Kidney epithelial cell (primary cell): ENCODE measurements around the gene SLC6A12. TPM values are rescaled to one million over a fixed set of nuclear protein-coding genes. Genes with fewer than 3 reads are reported as not detected.
"Not testable (repeated sequence)": the region's sequence is repeated elsewhere in the genome, so short reads cannot be mapped to it uniquely, and the experiment has no call there.

Source experiments
- DNase-seq: peaks from one replicate; pipeline ENCODE4 v3.0.0-alpha.2; 2010; ENCODE audit warnings: low read depth
- H3K27me3 ChIP-seq: 2 replicates; pipeline ENCODE4 v1.6.0; 2011; ENCODE audit warnings: low read length; ENCODE audit not compliant: control insufficient read depth, insufficient read depth
- H3K36me3 ChIP-seq: 2 replicates; pipeline ENCODE4 v1.5.1; 2011; ENCODE audit warnings: low read length; ENCODE audit not compliant: control insufficient read depth, insufficient read depth
- H3K4me3 ChIP-seq: 2 replicates; pipeline ENCODE4 v1.5.1; 2011; ENCODE audit warnings: low read depth, mild to moderate bottlenecking, control low read depth, low read length
- CTCF ChIP-seq: IDR thresholded peaks from 2 replicates; pipeline ENCODE4 v1.5.1; 2011; ENCODE audit warnings: mild to moderate bottlenecking, moderate library complexity, low read length, control low read depth, inconsistent platforms; ENCODE audit not compliant: insufficient read depth, poor library complexity, severe bottlenecking
- total RNA-seq: library from RNA; depleted of rRNA; stranded (reverse); fragments of >200 nt; gene quantifications from 2 replicates; pipeline ENCODE4 v1.2.3, GENCODE V29; 2015

SLC6A12 gene
- total RNA-seq, 1 donor from 2014 or later = not detected

- Histone ChIP-seq H3K4me3 (no peak overlapping the region), H3K27me3 (peaks cover 27% of the 10 kb centered on the region), H3K36me3 (no peaks in the 10 kb centered on the region)
- TF ChIP-seq CTCF = no peak
- no peak for DNase-seq
These were observed 4.3 kb upstream of the SLC6A12 start for GRCh38 chr12:218221-218620.

DNA sequence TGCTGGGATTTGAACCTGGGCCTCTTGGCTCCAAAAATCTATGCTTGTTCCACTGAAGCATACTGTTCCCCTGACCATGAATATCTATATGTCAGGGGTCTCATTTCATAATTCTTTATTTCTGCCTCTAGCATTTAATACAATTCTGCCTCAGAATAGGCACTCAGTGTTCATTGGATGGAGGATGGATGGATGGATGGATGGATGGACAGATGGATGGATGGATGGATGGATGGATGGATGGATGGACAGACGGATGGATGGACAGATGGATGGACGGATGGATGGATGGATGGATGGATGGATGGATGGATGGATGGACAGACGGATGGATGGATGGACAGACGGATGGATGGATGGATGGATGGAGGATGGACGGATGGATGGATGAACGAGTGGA, 3.1 kb upstream of the SLC6A12 start:
- peaks cover 25% of the 10 kb centered on the region for H3K27me3 ChIP-seq
- H3K36me3 ChIP-seq, H3K4me3 ChIP-seq: not testable (repeated sequence)

DNA sequence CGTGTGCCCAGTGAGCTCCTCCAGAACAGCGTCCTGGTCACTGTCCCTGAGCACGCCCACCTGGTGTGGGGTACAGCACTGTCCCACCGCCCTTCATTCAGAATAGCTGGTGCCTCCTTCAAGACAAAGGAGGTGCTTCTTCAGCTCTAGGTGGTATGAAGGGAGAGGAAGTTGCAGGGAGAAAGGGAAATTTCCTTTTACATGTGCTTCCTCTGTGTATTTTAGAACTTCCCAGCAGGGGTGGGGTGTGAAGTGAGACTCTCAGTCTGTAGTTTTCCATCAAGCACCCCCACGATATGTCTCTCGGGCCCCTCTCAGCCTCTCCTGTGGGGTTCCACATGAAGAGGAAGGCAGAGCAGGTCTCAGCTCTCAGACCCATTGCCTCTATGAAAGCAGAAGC, 1.2 kb upstream of the SLC6A12 start:
- Histone ChIP-seq H3K36me3 (no peaks in the 10 kb centered on the region), H3K4me3 (no peak overlapping the region), H3K27me3 (peaks cover 21% of the 10 kb centered on the region)
- DNase-seq = no peak
- no peak for TF ChIP-seq CTCF

More for the DNA sequence above, 3.1 kb upstream of the SLC6A12 start:
- DNase-seq = not testable (repeated sequence)

GRCh38 chr12:213527-213932, 427 bp downstream of the SLC6A12 start:
- TF ChIP-seq CTCF = no peak
- DNase-seq = no peak
- peaks cover 26% of the 10 kb centered on the region for H3K27me3 ChIP-seq
- no peak overlapping the region for H3K4me3 ChIP-seq
- no peaks in the 10 kb centered on the region for H3K36me3 ChIP-seq

- Histone ChIP-seq H3K4me3 (no peak overlapping the region), H3K27me3 (peaks cover 28% of the 10 kb centered on the region), H3K36me3 (no peaks in the 10 kb centered on the region)
- no peak for DNase-seq
- TF ChIP-seq CTCF = no peak
These were observed 1.0 kb downstream of the SLC6A12 start for GRCh38 chr12:212715-213526.

- DNase-seq = no peak
- H3K4me3 ChIP-seq = no peak overlapping the region
- no peaks in the 10 kb centered on the region for H3K36me3 ChIP-seq
- TF ChIP-seq CTCF = no peak
- peaks cover 29% of the 10 kb centered on the region for H3K27me3 ChIP-seq
These were observed 1.6 kb downstream of the SLC6A12 start for GRCh38 chr12:212415-212714.
